ENCODE results near the gene SLC6A3.

Gene SLC6A3

GRCh38 chr5:1404062-1404461 is 41.2 kb downstream of the SLC6A3 start:
- no peak for DNase-seq

GRCh38 chr5:1402611-1403255 is 42.5 kb downstream of the SLC6A3 start:
- DNase-seq: no peak

GRCh38 chr5:1401536-1402138 is 43.6 kb downstream of the SLC6A3 start:
- no peak for DNase-seq

- DNase-seq: no peak
Observed at GRCh38 chr5:1400936-1401335, 44.3 kb downstream of the SLC6A3 start.

- DNase-seq: no peak
Observed at GRCh38 chr5:1400211-1400855, 44.9 kb downstream of the SLC6A3 start.

GRCh38 chr5:1399737-1400136 is 45.5 kb downstream of the SLC6A3 start:
- DNase-seq: no peak

- DNase-seq: no peak
Observed at GRCh38 chr5:1396293-1396816, 48.9 kb downstream of the SLC6A3 start.

GRCh38 chr5:1394881-1395860 is 50.1 kb downstream of the SLC6A3 start:
- DNase-seq: no peak

GRCh38 chr5:1393571-1394501 is 51.4 kb downstream of the SLC6A3 start:
- DNase-seq: no peak

GRCh38 chr5:1392801-1393565 is 52.3 kb downstream of the SLC6A3 start:
- DNase-seq: no peak

GRCh38 chr5:1392261-1392660 is 53.0 kb downstream of the SLC6A3 start:
- no peak for DNase-seq

GRCh38 chr5:1391691-1392090 is 53.5 kb downstream of the SLC6A3 start:
- DNase-seq: no peak

GRCh38 chr5:1390861-1391600 is 54.2 kb downstream of the SLC6A3 start:
- DNase-seq: no peak

GRCh38 chr5:1390333-1390732 is 54.9 kb downstream of the SLC6A3 start:
- DNase-seq: no peak

GRCh38 chr5:1388383-1388967 is 56.8 kb downstream of the SLC6A3 start:
- no peak for DNase-seq

GRCh38 chr5:1387876-1388275 is 57.4 kb downstream of the SLC6A3 start:
- no peak for DNase-seq

GRCh38 chr5:1387059-1387755 is 58.0 kb downstream of the SLC6A3 start:
- DNase-seq: no peak

GRCh38 chr5:1386274-1386717 is 58.9 kb downstream of the SLC6A3 start:
- DNase-seq: peak; percentile 21
